Natural killer cell (primary cell): ENCODE data around the gene SERPINC1. TPM values are rescaled to one million over a fixed set of nuclear protein-coding genes. Genes with fewer than 3 reads are reported as not detected.

ENCODE experiments used
- ATAC-seq, 3 donors: fragments of 150-1000 bp in 2 of 3; fragments of 200-7000 bp in 1 of 3; cut with Tn5 transposase; 1 replicate in 1 of 3; 2 replicates in 2 of 3; pipeline ENCODE4 v1.10.0; 2021; ENCODE audit warnings: mild to moderate bottlenecking in 2 of 3, moderate library complexity in 2 of 3
- DNase-seq, 2 donors: peaks; one replicate each; pipeline versions ENCODE4 v3.0.0 to v3.0.0-alpha.2; 2013 to 2021; ENCODE audit warnings: mixed read lengths in 1 of 2
- H3K27ac ChIP-seq: one replicate; pipeline ENCODE4 v1.5.1; 2013; ENCODE audit warnings: mild to moderate bottlenecking, low read length
- H3K27me3 ChIP-seq: one replicate; pipeline ENCODE4 v1.6.1; 2013; ENCODE audit warnings: low read length; ENCODE audit not compliant: control insufficient read depth, insufficient read depth
- H3K36me3 ChIP-seq: one replicate; pipeline ENCODE4 v1.6.1; 2013; ENCODE audit warnings: low read length; ENCODE audit not compliant: control insufficient read depth, insufficient read depth
- H3K4me1 ChIP-seq: one replicate; pipeline ENCODE4 v1.6.1; 2013; ENCODE audit warnings: low read length; ENCODE audit not compliant: control insufficient read depth, insufficient read depth
- H3K4me3 ChIP-seq: one replicate; pipeline ENCODE4 v1.5.1; 2013; ENCODE audit warnings: low read length
- H3K9me3 ChIP-seq: one replicate; pipeline ENCODE4 v1.6.1; 2013; ENCODE audit warnings: low read length; ENCODE audit not compliant: control insufficient read depth, insufficient read depth
- H3K27ac Mint-ChIP-seq, 2 donors: one replicate each; pipeline ENCODE4 v1.8.0; 2022; ENCODE audit warnings: mild to moderate bottlenecking in 2 of 2, mixed read lengths in 2 of 2, moderate library complexity in 1 of 2
- H3K27me3 Mint-ChIP-seq, 2 donors: one replicate each; pipeline ENCODE4 v1.8.0; 2022; ENCODE audit warnings: low read depth in 2 of 2, mixed read lengths in 2 of 2
- H3K36me3 Mint-ChIP-seq: one replicate; pipeline ENCODE4 v1.8.0; 2022; ENCODE audit warnings: mixed read lengths
- H3K4me1 Mint-ChIP-seq, 2 donors: one replicate each; pipeline ENCODE4 v1.8.0; 2022; ENCODE audit warnings: mixed read lengths in 2 of 2
- H3K4me3 Mint-ChIP-seq: one replicate; pipeline ENCODE4 v1.8.0; 2022; ENCODE audit warnings: mild to moderate bottlenecking, moderate library complexity, mixed read lengths
- H3K9me3 Mint-ChIP-seq, 2 donors: one replicate each; pipeline ENCODE4 v1.8.0; 2022; ENCODE audit warnings: mixed read lengths in 2 of 2
- CTCF ChIP-seq: fragments of 200-600 bp; IDR thresholded peaks from one replicate; pipeline ENCODE4 v1.8.0; 2022; ENCODE audit warnings: antibody characterized with exemption
- WGBS: methylation state at CpG from one replicate; pipeline ENCODE4 v1.1.7; 2013; ENCODE audit warnings: missing lambda C conversion rate; ENCODE audit not compliant: insufficient coverage; 5-methylcytosine and 5-hydroxymethylcytosine counted together
- intact Hi-C: fragments of 100-400 bp; cut with micrococcal nuclease; formaldehyde crosslinking; loops from one replicate; pipeline ENCODE4 v1.14.2; 2022
- total RNA-seq, 4 donors: library from RNA; stranded (reverse); fragments of 120-200 nt in 1 of 4; gene quantifications; one replicate each; pipeline versions ENCODE4 v1.2.3 to v1.2.4, GENCODE V29; 2013 to 2022

Gene SERPINC1
- total RNA-seq, 3 donors from 2014 or later (not counting 1 experiment from before 2014, with no cell fraction given): 0.38 to 0.48 TPM; not detected in 1

DNA sequence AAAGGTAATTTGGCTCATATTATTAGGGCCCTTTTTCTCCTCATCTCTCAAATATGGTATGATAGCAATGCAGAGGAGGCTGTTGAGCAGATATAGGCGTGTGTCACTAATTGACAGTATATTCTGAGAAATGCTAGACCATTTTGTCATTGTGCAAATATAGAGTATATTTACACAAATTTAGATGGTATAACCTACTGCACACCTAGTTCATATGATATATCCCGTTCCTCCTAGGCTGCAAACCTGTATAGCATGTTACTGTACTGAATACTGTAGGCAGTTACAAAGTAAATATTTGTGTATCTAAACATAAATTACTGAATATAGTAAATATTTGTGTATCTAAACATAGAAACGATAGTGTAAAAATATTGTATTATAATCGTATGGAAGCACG lies 40.4 kb downstream of the SERPINC1 start:
- Mint-ChIP-seq H3K27me3 (no peaks in the 10 kb centered on the region), H3K4me1 (peaks cover 15 to 17% of the 10 kb centered on the region in 2 donors)
- 92% methylated on average over 2 of the region's 5 CpGs for WGBS

GRCh38 chr1:173871500-173871899 lies 45.6 kb downstream of the SERPINC1 start:
- peaks cover 4% of the 10 kb centered on the region for H3K36me3 Mint-ChIP-seq
- peaks cover 55 to 62% of the 10 kb centered on the region in 2 donors for H3K4me1 Mint-ChIP-seq
- H3K27ac Mint-ChIP-seq: peak overlapping the region; percentile 91 to 97

More for the DNA sequence above, 40.4 kb downstream of the SERPINC1 start:
- H3K4me1 ChIP-seq: no peaks in the 10 kb centered on the region
- peaks cover 38% of the 10 kb centered on the region for H3K36me3 ChIP-seq
- intact Hi-C loops: no loop called here
- TF ChIP-seq CTCF: no peak
- no peaks in the 10 kb centered on the region for H3K9me3 Mint-ChIP-seq
- H3K9me3 ChIP-seq: no peaks in the 10 kb centered on the region
- no peak overlapping the region for H3K4me3 ChIP-seq
- no peak overlapping the region for H3K4me3 Mint-ChIP-seq
- peaks cover 20% of the 10 kb centered on the region for H3K36me3 Mint-ChIP-seq
- H3K27me3 ChIP-seq: no peaks in the 10 kb centered on the region
- H3K27ac Mint-ChIP-seq: no peak overlapping the region
- ATAC-seq: no peak
- no peak for DNase-seq
- no peak overlapping the region for H3K27ac ChIP-seq

DNA sequence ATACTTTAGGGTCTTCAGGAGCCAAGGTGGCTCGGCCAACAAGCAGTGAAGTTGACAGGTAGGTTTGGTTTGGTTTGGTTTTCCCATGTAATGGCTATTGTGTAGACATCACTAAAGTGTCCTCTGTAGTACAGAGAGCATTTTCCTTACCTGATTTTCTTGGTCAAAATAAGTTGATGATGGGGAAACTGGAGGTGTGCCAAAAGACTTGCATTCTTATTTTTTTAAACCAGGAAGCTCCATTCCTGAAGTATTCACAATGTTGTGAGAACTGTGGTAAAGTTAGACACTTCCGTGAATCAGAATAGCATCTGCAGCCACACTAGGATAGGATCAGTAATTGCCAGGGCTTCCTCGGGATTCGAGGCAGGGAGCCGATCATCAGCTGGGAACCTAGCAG lies 46.0 kb downstream of the SERPINC1 start:
- H3K9me3 ChIP-seq: no peaks in the 10 kb centered on the region
- ATAC-seq: no peak
- WGBS: 87% methylated on average over 5 of the region's 5 CpGs
- intact Hi-C loops: no loop called here
- H3K9me3 Mint-ChIP-seq: no peaks in the 10 kb centered on the region
- no peaks in the 10 kb centered on the region for H3K27me3 Mint-ChIP-seq
- peaks cover 28% of the 10 kb centered on the region for H3K4me1 ChIP-seq
- peaks cover 7% of the 10 kb centered on the region for H3K36me3 Mint-ChIP-seq
- peak overlapping the region; percentile 91 to 97 for H3K27ac Mint-ChIP-seq
- no peak overlapping the region for H3K4me3 Mint-ChIP-seq
- DNase-seq: peak in 1 of 2 donors; percentile 14
- TF ChIP-seq CTCF: no peak
- H3K4me3 ChIP-seq: no peak overlapping the region
- peak overlapping the region; percentile 57 for H3K27ac ChIP-seq
- no peaks in the 10 kb centered on the region for H3K27me3 ChIP-seq
- peaks cover 25% of the 10 kb centered on the region for H3K36me3 ChIP-seq
- H3K4me1 Mint-ChIP-seq: peaks cover 59 to 66% of the 10 kb centered on the region in 2 donors

More at GRCh38 chr1:173871500-173871899, 45.6 kb downstream of the SERPINC1 start:
- Histone ChIP-seq H3K27me3 (no peaks in the 10 kb centered on the region), H3K4me1 (peaks cover 28% of the 10 kb centered on the region), H3K36me3 (peaks cover 22% of the 10 kb centered on the region), H3K4me3 (no peak overlapping the region), H3K9me3 (no peaks in the 10 kb centered on the region), H3K27ac (no peak overlapping the region)
- Mint-ChIP-seq H3K4me3 (peak overlapping the region; percentile 29), H3K27me3 (no peaks in the 10 kb centered on the region), H3K9me3 (no peaks in the 10 kb centered on the region)
- intact Hi-C loops: no loop called here
- WGBS: 81% methylated on average over 2 of the region's 2 CpGs
- TF ChIP-seq CTCF: no peak
- DNase-seq: no peak
- ATAC-seq: no peak
